Endothelial cell (in vitro differentiated cells): Measurements from ENCODE around the gene HYOU1. TPM values are rescaled to one million over a fixed set of nuclear protein-coding genes. Genes with fewer than 3 reads are reported as not detected.
A peak's percentile ranks its signal among the peaks of the same experiment; 100 is the strongest.

Experiments
- DNase-seq: peaks from one replicate; pipeline ENCODE4 v3.0.0; 2021; ENCODE audit warnings: low spot score
- H3K27ac Mint-ChIP-seq: one replicate; pipeline ENCODE4 v1.8.0; 2021; ENCODE audit warnings: mixed read lengths, inconsistent platforms; ENCODE audit not compliant: unreplicated experiment
- H3K27me3 Mint-ChIP-seq: one replicate; pipeline ENCODE4 v1.8.0; 2021; ENCODE audit warnings: mild to moderate bottlenecking, moderate library complexity, mixed read lengths, inconsistent platforms; ENCODE audit not compliant: unreplicated experiment
- H3K36me3 Mint-ChIP-seq: one replicate; pipeline ENCODE4 v1.8.0; 2021; ENCODE audit warnings: mild to moderate bottlenecking, low read depth, mixed read lengths, inconsistent platforms; ENCODE audit not compliant: unreplicated experiment
- H3K4me1 Mint-ChIP-seq: one replicate; pipeline ENCODE4 v1.8.0; 2021; ENCODE audit warnings: mild to moderate bottlenecking, mixed read lengths, inconsistent platforms; ENCODE audit not compliant: unreplicated experiment
- H3K4me3 Mint-ChIP-seq: one replicate; pipeline ENCODE4 v1.8.0; 2021; ENCODE audit warnings: mild to moderate bottlenecking, mixed read lengths, inconsistent platforms; ENCODE audit not compliant: unreplicated experiment
- H3K9me3 Mint-ChIP-seq: one replicate; pipeline ENCODE4 v1.8.0; 2021; ENCODE audit warnings: mixed read lengths, inconsistent platforms; ENCODE audit not compliant: unreplicated experiment
- total RNA-seq: library from RNA; stranded (reverse); fragmentation: NEBNext Ultra II Directional; extraction: Animal tissue kit (Norgen Biotek cat#: 25700); gene quantifications from one replicate; pipeline ENCODE4 v1.2.1, GENCODE V29; 2021; ENCODE audit not compliant: unreplicated experiment
- TF ChIP-seq, protein P1 (sequence below): fragments of 200-600 bp; sonication (generic); IDR thresholded peaks from one replicate; pipeline ENCODE4 v1.5.0; 2021; ENCODE audit warnings: antibody characterized with exemption; ENCODE audit not compliant: unreplicated experiment

HYOU1 gene
- total RNA-seq, 1 donor from 2014 or later: 243 TPM

DNA sequence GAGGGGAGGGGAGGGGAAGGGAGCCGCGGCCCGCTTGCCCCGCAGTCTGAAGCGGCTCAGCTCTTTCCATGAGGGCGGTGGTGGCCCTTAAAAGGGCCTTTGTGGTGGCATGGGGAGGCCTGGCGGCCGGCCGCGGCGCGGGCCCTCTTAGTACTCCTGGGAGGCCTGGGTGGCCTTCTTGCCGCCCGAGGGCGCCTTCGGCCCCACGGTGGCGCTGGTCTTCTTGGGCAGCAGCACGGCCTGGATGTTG is 37.7 kb upstream of the HYOU1 start:
- H3K9me3 Mint-ChIP-seq: no peaks in the 10 kb centered on the region
- peaks cover 20% of the 10 kb centered on the region for H3K4me1 Mint-ChIP-seq
- H3K36me3 Mint-ChIP-seq: peaks cover 41% of the 10 kb centered on the region
- peak overlapping the region; percentile 90 for H3K4me3 Mint-ChIP-seq
- TF ChIP-seq, protein P1, sequence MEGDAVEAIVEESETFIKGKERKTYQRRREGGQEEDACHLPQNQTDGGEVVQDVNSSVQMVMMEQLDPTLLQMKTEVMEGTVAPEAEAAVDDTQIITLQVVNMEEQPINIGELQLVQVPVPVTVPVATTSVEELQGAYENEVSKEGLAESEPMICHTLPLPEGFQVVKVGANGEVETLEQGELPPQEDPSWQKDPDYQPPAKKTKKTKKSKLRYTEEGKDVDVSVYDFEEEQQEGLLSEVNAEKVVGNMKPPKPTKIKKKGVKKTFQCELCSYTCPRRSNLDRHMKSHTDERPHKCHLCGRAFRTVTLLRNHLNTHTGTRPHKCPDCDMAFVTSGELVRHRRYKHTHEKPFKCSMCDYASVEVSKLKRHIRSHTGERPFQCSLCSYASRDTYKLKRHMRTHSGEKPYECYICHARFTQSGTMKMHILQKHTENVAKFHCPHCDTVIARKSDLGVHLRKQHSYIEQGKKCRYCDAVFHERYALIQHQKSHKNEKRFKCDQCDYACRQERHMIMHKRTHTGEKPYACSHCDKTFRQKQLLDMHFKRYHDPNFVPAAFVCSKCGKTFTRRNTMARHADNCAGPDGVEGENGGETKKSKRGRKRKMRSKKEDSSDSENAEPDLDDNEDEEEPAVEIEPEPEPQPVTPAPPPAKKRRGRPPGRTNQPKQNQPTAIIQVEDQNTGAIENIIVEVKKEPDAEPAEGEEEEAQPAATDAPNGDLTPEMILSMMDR: peak; percentile 29
- DNase-seq: peak; percentile 83
- peaks cover 15% of the 10 kb centered on the region for H3K27me3 Mint-ChIP-seq
- peak overlapping the region; percentile 61 for H3K27ac Mint-ChIP-seq

DNA sequence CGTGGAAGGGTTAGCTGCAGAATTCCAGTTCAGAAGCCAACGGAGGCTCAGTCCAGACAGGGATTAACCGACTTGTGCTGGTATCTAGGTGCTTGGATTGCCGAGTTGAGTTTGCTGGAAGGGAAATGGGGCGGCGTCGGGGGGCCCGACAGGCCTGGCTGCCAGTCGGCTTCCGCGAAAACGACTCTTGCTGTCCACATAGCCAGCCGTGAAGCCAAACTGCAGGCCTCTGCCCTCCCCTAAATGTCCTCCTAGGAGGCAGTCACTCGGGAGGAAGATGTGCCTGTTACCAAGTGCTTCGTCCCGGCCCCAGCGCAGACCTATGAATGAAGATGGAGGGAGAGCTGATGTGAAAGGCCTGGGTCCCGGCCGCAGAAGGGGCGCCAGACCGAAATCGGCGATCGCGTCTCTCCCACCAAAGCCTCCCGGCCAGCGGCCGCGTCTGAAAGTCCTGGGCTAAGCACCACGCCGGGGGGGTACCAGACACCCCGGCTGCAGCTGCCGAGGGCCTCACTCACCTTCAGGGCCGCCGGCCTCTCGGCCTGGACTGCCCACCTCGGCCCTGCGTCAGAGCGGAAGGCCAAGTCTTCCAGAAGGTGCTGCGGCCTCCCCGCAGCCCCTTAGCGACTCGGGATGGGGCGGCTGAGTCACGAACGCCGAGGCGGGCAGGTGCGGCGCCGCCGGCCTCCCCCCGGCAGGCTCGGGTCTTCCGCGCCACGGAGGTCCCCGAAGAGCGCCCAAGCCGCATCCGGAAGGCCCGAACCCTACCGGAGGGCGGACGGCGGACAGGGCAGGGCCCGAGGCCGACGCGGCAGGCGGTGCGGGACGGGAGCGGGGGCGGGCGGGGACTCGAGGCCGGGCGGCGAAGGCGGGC is 37.2 kb upstream of the HYOU1 start:
- DNase-seq: peak; percentile 38
- TF ChIP-seq, protein P1: no peak
- Mint-ChIP-seq H3K36me3 (peaks cover 43% of the 10 kb centered on the region), H3K27me3 (peaks cover 14% of the 10 kb centered on the region), H3K4me1 (peaks cover 20% of the 10 kb centered on the region), H3K27ac (peak overlapping the region; percentile 36), H3K9me3 (no peaks in the 10 kb centered on the region), H3K4me3 (peak overlapping the region; percentile 91)

DNA sequence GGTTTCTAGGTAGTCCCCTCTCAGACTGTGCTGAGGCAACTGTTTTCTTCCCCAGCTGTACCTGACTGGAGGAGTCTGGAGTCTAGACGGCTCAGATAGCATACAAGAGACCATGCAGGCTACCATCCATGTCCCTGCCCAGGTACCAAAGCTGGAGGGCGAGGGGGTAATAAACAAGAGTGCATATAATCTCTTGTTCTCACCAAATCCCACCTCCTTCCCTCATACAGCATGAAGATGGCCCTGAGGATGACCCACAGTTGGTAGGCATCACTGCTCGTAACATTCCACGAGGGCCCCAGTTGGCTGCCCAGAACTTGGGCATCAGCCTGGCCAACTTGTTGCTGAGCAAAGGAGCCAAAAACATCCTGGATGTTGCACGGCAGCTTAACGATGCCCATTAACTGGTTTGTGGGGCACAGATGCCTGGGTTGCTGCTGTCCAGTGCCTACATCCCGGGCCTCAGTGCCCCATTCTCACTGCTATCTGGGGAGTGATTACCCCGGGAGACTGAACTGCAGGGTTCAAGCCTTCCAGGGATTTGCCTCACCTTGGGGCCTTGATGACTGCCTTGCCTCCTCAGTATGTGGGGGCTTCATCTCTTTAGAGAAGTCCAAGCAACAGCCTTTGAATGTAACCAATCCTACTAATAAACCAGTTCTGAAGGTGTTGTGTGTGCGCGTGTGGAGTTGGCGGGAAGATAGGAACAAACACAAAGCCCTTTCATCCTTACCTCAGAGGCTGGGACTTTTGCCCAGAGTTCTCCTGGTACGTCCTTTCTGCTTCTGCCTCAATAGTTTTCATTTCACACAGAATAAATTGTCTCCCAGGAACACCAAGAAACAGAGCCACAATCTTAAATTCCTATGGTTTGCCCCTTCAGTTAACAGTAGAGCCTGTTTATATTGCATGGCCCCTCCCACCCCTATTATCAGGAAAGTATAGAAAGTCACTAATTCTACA is 36.2 kb upstream of the HYOU1 start:
- TF ChIP-seq, protein P1: no peak
- Mint-ChIP-seq H3K9me3 (no peaks in the 10 kb centered on the region), H3K4me3 (peak overlapping the region; percentile 91), H3K4me1 (peaks cover 16% of the 10 kb centered on the region), H3K27ac (peak overlapping the region; percentile 36), H3K36me3 (peaks cover 38% of the 10 kb centered on the region), H3K27me3 (peaks cover 16% of the 10 kb centered on the region)
- DNase-seq: no peak

DNA sequence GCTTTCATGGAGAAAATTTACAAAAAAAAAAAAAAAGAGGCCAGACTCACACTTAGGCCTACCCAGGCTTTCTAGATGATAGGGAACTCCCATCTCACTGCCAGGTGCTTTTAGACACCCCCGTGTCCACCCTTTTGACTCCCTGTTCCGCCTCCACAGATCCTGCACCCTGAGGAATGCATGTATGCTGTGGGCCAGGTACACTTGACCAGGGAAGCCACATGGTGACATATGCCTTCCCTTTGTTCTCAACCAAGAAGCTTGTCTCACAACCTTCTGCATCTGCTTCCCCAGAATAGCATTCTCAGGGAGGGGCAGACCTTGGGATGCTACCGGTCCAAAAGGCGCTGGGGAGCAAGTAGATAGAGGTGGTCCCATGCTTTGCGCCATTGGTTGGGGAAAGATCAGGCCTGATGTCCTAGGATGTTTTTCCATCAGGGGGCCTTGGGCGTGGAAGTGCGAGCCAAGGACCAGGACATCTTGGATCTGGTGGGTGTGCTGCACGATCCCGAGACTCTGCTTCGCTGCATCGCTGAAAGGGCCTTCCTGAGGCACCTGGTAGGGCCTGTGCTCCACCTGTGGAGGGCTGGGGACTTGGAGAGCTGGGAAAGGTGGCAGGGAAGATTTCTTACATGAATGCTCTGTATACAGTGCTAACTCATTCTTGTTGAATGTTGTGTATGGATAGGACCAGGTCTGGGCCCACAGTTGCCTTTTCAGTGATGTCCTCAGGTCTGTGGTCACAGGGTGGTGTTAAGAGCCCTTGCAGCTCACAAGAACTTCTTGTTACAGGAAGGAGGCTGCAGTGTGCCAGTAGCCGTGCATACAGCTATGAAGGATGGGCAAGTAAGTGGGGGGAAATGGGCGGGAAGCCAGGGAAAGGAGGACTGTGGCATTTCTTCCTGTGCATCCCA is 35.2 kb upstream of the HYOU1 start:
- peaks cover 16% of the 10 kb centered on the region for H3K27me3 Mint-ChIP-seq
- H3K4me1 Mint-ChIP-seq: peaks cover 16% of the 10 kb centered on the region
- H3K4me3 Mint-ChIP-seq: peak overlapping the region; percentile 79
- peaks cover 29% of the 10 kb centered on the region for H3K36me3 Mint-ChIP-seq
- no peak overlapping the region for H3K27ac Mint-ChIP-seq
- DNase-seq: no peak
- TF ChIP-seq, protein P1: no peak
- H3K9me3 Mint-ChIP-seq: no peaks in the 10 kb centered on the region
